SU-DHL-6 (cell line): ENCODE results near the gene DIO3.

Experiments
- H2AFZ ChIP-seq: fragments of 200-600 bp; sonication (generic); 2 replicates; pipeline ENCODE4 v1.6.1; 2014; ENCODE audit warnings: low read depth, mild to moderate bottlenecking, moderate library complexity, mixed read lengths, antibody characterized with exemption, low read length; ENCODE audit not compliant: severe bottlenecking
- H3F3A ChIP-seq: fragments of 200-600 bp; shearing (Covaris generic); 2 replicates; pipeline ENCODE4 v1.6.0; 2016; ENCODE audit warnings: antibody characterized with exemption, mild to moderate bottlenecking; ENCODE audit not compliant: insufficient read depth
- H3K27ac ChIP-seq: fragments of 200-600 bp; sonication (generic); 2 replicates; pipeline ENCODE4 v1.5.1; 2016; ENCODE audit warnings: low read depth, mild to moderate bottlenecking, low read length, moderate library complexity, mixed read lengths
- H3K27me3 ChIP-seq: fragments of 200-600 bp; sonication (generic), shearing (Covaris generic); 2 replicates; pipeline ENCODE4 v1.6.0; 2014; ENCODE audit warnings: mild to moderate bottlenecking, low read length
- H3K36me3 ChIP-seq: fragments of 200-600 bp; sonication (generic); 2 replicates; pipeline ENCODE4 v1.6.1; 2014; ENCODE audit warnings: mild to moderate bottlenecking, low read length, mixed read lengths
- H3K4me2 ChIP-seq: fragments of 300-600, 200-600 bp; shearing (Covaris generic), sonication (generic); 2 replicates; pipeline ENCODE4 v1.6.0; 2014; ENCODE audit warnings: low read length, low read depth, mild to moderate bottlenecking; ENCODE audit not compliant: poor library complexity, severe bottlenecking
- H3K4me3 ChIP-seq: fragments of 200-600 bp; sonication (generic); 2 replicates; pipeline ENCODE4 v1.5.1; 2014; ENCODE audit warnings: antibody characterized with exemption, low read length, mild to moderate bottlenecking, mixed read lengths; ENCODE audit not compliant: insufficient read depth, poor library complexity, severe bottlenecking
- H3K79me2 ChIP-seq: fragments of 200-600 bp; sonication (generic); 2 replicates; pipeline ENCODE4 v1.6.1; 2014; ENCODE audit warnings: mild to moderate bottlenecking, low read length, moderate library complexity; ENCODE audit not compliant: insufficient read depth
- H3K9ac ChIP-seq: fragments of 200-600 bp; sonication (generic); 2 replicates; pipeline ENCODE4 v1.7.0; 2014; ENCODE audit warnings: mild to moderate bottlenecking, low read length
- H3K9me2 ChIP-seq: fragments of 200-600 bp; sonication (generic); replicated peaks from 2 replicates; pipeline ENCODE4 v1.6.1; 2014; ENCODE audit warnings: low read length; ENCODE audit not compliant: insufficient read depth
- H3K9me3 ChIP-seq: fragments of 200-600 bp; sonication (generic); 2 replicates; pipeline ENCODE4 v1.6.1; 2014; ENCODE audit warnings: low read length, mixed read lengths; ENCODE audit not compliant: insufficient read depth
- H4K20me1 ChIP-seq: fragments of 200-600 bp; sonication (generic); 2 replicates; pipeline ENCODE4 v1.6.1; 2014; ENCODE audit warnings: low read depth, mild to moderate bottlenecking, antibody characterized with exemption, low read length, moderate library complexity, mixed read lengths
- CTCF ChIP-seq: fragments of 200-600 bp; sonication (generic); IDR thresholded peaks from one replicate; pipeline ENCODE4 v1.5.1; 2017; ENCODE audit warnings: antibody characterized with exemption, mild to moderate bottlenecking, low read length, moderate library complexity; ENCODE audit not compliant: insufficient read depth, poor library complexity, severe bottlenecking
- EZH2phosphoT487 ChIP-seq: fragments of 200-600 bp; sonication (generic), shearing (Covaris generic); conservative IDR thresholded peaks from 2 replicates; pipeline ENCODE4 v1.6.1; 2018; ENCODE audit warnings: mild to moderate bottlenecking, antibody characterized with exemption, low read length, moderate library complexity, mixed read lengths

The DIO3 gene

GRCh38 chr14:101556131-101556530 is 5.2 kb upstream of the DIO3 start:
- Histone ChIP-seq H3F3A (no peaks in the 10 kb centered on the region), H3K4me2 (no peak overlapping the region), H3K27me3 (no peaks in the 10 kb centered on the region), H3K9ac (no peak overlapping the region), H4K20me1 (no peaks in the 10 kb centered on the region), H3K36me3 (no peaks in the 10 kb centered on the region), H3K4me3 (no peak overlapping the region), H3K9me2 (no peaks in the 10 kb centered on the region), H3K79me2 (no peaks in the 10 kb centered on the region), H3K9me3 (no peaks in the 10 kb centered on the region), H3K27ac (no peak overlapping the region), H2AFZ (no peak overlapping the region)
- no peak for TF ChIP-seq EZH2phosphoT487
- TF ChIP-seq CTCF = no peak

GRCh38 chr14:101556566-101557320 is 4.6 kb upstream of the DIO3 start:
- H3F3A ChIP-seq = no peaks in the 10 kb centered on the region
- no peak overlapping the region for H3K27ac ChIP-seq
- TF ChIP-seq EZH2phosphoT487 = no peak
- no peak for TF ChIP-seq CTCF
- no peaks in the 10 kb centered on the region for H3K27me3 ChIP-seq
- H4K20me1 ChIP-seq = no peaks in the 10 kb centered on the region
- H3K9me2 ChIP-seq = no peaks in the 10 kb centered on the region
- no peaks in the 10 kb centered on the region for H3K9me3 ChIP-seq
- no peaks in the 10 kb centered on the region for H3K36me3 ChIP-seq
- H3K9ac ChIP-seq = no peak overlapping the region
- no peak overlapping the region for H2AFZ ChIP-seq
- H3K4me2 ChIP-seq = no peak overlapping the region
- H3K4me3 ChIP-seq = no peak overlapping the region
- no peaks in the 10 kb centered on the region for H3K79me2 ChIP-seq

GRCh38 chr14:101557321-101557695 is 4.0 kb upstream of the DIO3 start:
- TF ChIP-seq CTCF = no peak
- Histone ChIP-seq H3K4me2 (no peak overlapping the region), H3K36me3 (no peaks in the 10 kb centered on the region), H3F3A (no peaks in the 10 kb centered on the region), H3K4me3 (no peak overlapping the region), H3K9ac (no peak overlapping the region), H3K27ac (no peak overlapping the region), H3K9me2 (no peaks in the 10 kb centered on the region), H3K79me2 (no peaks in the 10 kb centered on the region), H2AFZ (no peak overlapping the region), H3K27me3 (no peaks in the 10 kb centered on the region), H4K20me1 (no peaks in the 10 kb centered on the region), H3K9me3 (no peaks in the 10 kb centered on the region)
